ENCODE measurements around the gene TMPRSS2.

- TF ChIP-seq CTCF (IDR thresholded peaks at IDR 0.05) (no peak), POLR2A (IDR thresholded peaks at IDR 0.05) (no peak)
Observed at GRCh38 chr21:41507521-41508414, at the start of gene TMPRSS2.

Data from heart left ventricle (tissue), 13 donors.